KOPT-K1 (cell line): ENCODE data around the gene GALNT11.

Experiments
- H3K27ac ChIP-seq: fragments of 200-600 bp; sonication (generic); 2 replicates; pipeline ENCODE4 v1.5.1; 2016; ENCODE audit warnings: antibody characterized with exemption, mild to moderate bottlenecking, low read depth, low read length; ENCODE audit not compliant: poor library complexity, severe bottlenecking
- H3K36me3 ChIP-seq: fragments of 200-600 bp; sonication (generic); 2 replicates; pipeline ENCODE4 v1.5.1; 2017; ENCODE audit warnings: antibody characterized with exemption, mild to moderate bottlenecking, low read length, moderate library complexity; ENCODE audit not compliant: insufficient read depth
- H3K9me3 ChIP-seq: fragments of 200-600 bp; sonication (generic); 2 replicates; pipeline ENCODE4 v1.5.1; 2017; ENCODE audit warnings: antibody characterized with exemption, low read length, mild to moderate bottlenecking; ENCODE audit not compliant: insufficient read depth, poor library complexity, severe bottlenecking

Gene GALNT11

GRCh38 chr7:152025077-152025936 is at the start of gene GALNT11:
Gene GALNT11, plus strand, starts transcription at chr7:152025674. Its CDS starts 68,554 bp downstream, at chr7:152094228.
- peaks cover 12% of the 10 kb centered on the region for H3K9me3 ChIP-seq
- H3K27ac ChIP-seq = no peak within 1 kb of the TSS

GRCh38 chr7:151978616-151979015 is 46.9 kb upstream of the GALNT11 start:
- H3K9me3 ChIP-seq = no peaks in the 10 kb centered on the region
- H3K36me3 ChIP-seq = no peaks in the 10 kb centered on the region
- H3K27ac ChIP-seq = no peak overlapping the region

More at GRCh38 chr7:152025077-152025936, at the start of gene GALNT11:
- H3K36me3 ChIP-seq = no peaks in the 10 kb centered on the region

- H3K9me3 ChIP-seq = no peaks in the 10 kb centered on the region
- H3K36me3 ChIP-seq = no peaks in the 10 kb centered on the region
- H3K27ac ChIP-seq = no peak overlapping the region
Observed at GRCh38 chr7:151981223-151981622, 44.3 kb upstream of the GALNT11 start.

- Histone ChIP-seq H3K36me3 (no peaks in the 10 kb centered on the region), H3K27ac (no peak overlapping the region), H3K9me3 (no peaks in the 10 kb centered on the region)
Observed at GRCh38 chr7:151982806-151983205, 42.7 kb upstream of the GALNT11 start.

GRCh38 chr7:151984612-151985011 is 40.9 kb upstream of the GALNT11 start:
- Histone ChIP-seq H3K27ac (no peak overlapping the region), H3K9me3 (no peaks in the 10 kb centered on the region), H3K36me3 (no peaks in the 10 kb centered on the region)

GRCh38 chr7:151987748-151988529 is 37.5 kb upstream of the GALNT11 start:
- H3K27ac ChIP-seq = no peak overlapping the region
- no peaks in the 10 kb centered on the region for H3K36me3 ChIP-seq
- no peaks in the 10 kb centered on the region for H3K9me3 ChIP-seq

- Histone ChIP-seq H3K36me3 (no peaks in the 10 kb centered on the region), H3K9me3 (no peaks in the 10 kb centered on the region), H3K27ac (no peak overlapping the region)
Observed at GRCh38 chr7:151992375-151992774, 33.1 kb upstream of the GALNT11 start.

GRCh38 chr7:151993977-151994676 is 31.3 kb upstream of the GALNT11 start:
- Histone ChIP-seq H3K27ac (no peak overlapping the region), H3K36me3 (no peaks in the 10 kb centered on the region), H3K9me3 (no peaks in the 10 kb centered on the region)

GRCh38 chr7:151999424-152000090 is 25.9 kb upstream of the GALNT11 start:
- Histone ChIP-seq H3K27ac (no peak overlapping the region), H3K9me3 (no peaks in the 10 kb centered on the region), H3K36me3 (no peaks in the 10 kb centered on the region)

- Histone ChIP-seq H3K9me3 (no peaks in the 10 kb centered on the region), H3K27ac (no peak overlapping the region), H3K36me3 (no peaks in the 10 kb centered on the region)
Observed at GRCh38 chr7:152000191-152000590, 25.3 kb upstream of the GALNT11 start.

- Histone ChIP-seq H3K9me3 (no peaks in the 10 kb centered on the region), H3K36me3 (no peaks in the 10 kb centered on the region), H3K27ac (no peak overlapping the region)
Observed at GRCh38 chr7:152006336-152006735, 19.1 kb upstream of the GALNT11 start.

- Histone ChIP-seq H3K9me3 (peaks cover 6% of the 10 kb centered on the region), H3K36me3 (no peaks in the 10 kb centered on the region), H3K27ac (no peak overlapping the region)
Observed at GRCh38 chr7:152011860-152012259, 13.6 kb upstream of the GALNT11 start.

GRCh38 chr7:152013230-152013629 is 12.2 kb upstream of the GALNT11 start:
- no peak overlapping the region for H3K27ac ChIP-seq

GRCh38 chr7:152013974-152014373 is 11.5 kb upstream of the GALNT11 start:
- Histone ChIP-seq H3K9me3 (peaks cover 6% of the 10 kb centered on the region), H3K36me3 (no peaks in the 10 kb centered on the region), H3K27ac (no peak overlapping the region)

More at GRCh38 chr7:152013230-152013629, 12.2 kb upstream of the GALNT11 start:
- peaks cover 6% of the 10 kb centered on the region for H3K9me3 ChIP-seq
- no peaks in the 10 kb centered on the region for H3K36me3 ChIP-seq
